GM12892 (cell line): ENCODE data around the gene CELF2.

Experiments used
- DNase-seq: peaks from one replicate; pipeline ENCODE4 v3.0.0; 2011; ENCODE audit not compliant: insufficient read length
- FAIRE-seq: peaks from 2 replicates; lab custom pipeline; 2011; peaks lifted over from hg19 to GRCh38; lab: Jason Lieb, UNC
- POLR2A ChIP-seq: IDR thresholded peaks from 2 replicates; pipeline ENCODE4 v1.6.1; 2011; ENCODE audit warnings: low read depth, low read length, control low read depth
- POLR2AphosphoS5 ChIP-seq: IDR thresholded peaks from 2 replicates; pipeline ENCODE4 v1.6.1; 2011; ENCODE audit warnings: low read depth, low read length, control low read depth
- TAF1 ChIP-seq: IDR thresholded peaks from 2 replicates; pipeline ENCODE4 v1.6.1; 2011; ENCODE audit warnings: low read depth, mild to moderate bottlenecking, control low read depth, low read length, borderline replicate concordance

Gene CELF2

GRCh38 chr10:11004144-11005077, 13.3 kb upstream of the CELF2 start:
- FAIRE-seq (no peak), DNase-seq (no peak)
- TF ChIP-seq POLR2A = no peak
- no peak for TF ChIP-seq POLR2AphosphoS5

DNA sequence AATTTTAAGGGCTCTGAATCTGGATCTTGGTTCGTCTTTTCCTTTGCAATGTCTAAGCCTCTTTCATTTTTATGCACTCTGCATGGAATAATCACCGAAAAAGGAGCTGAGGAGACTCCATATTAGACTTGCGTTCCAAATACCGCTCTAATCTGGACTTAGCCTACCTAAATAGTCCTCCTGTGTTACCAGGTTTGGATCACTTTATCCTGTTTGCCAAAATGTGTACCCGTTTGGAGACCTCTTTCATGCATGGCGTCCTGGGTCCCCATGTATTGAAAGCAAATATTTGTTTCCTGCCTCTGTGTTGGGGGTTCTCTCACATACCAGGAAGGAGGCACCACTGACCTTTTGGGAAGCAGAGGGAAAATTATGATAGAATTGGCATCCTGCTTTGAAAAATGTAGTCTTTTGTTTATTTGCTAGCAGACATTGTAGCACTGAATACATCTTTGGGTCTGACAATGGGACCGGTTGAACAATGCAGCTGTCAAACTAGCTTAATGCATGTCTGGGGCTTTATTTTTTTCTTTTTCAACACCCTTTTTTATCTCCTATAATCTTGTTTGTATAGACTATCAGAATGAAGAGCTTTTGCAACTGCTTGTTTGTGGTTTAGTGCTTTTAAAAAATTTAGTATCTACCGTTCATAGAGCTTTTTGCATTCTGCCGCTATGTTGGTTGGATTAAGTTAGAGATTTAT, 11.8 kb upstream of the CELF2 start:
- no peak for FAIRE-seq
- DNase-seq = no peak
- no peak for TF ChIP-seq POLR2AphosphoS5
- TF ChIP-seq POLR2A = no peak
- TF ChIP-seq TAF1 = no peak

DNA sequence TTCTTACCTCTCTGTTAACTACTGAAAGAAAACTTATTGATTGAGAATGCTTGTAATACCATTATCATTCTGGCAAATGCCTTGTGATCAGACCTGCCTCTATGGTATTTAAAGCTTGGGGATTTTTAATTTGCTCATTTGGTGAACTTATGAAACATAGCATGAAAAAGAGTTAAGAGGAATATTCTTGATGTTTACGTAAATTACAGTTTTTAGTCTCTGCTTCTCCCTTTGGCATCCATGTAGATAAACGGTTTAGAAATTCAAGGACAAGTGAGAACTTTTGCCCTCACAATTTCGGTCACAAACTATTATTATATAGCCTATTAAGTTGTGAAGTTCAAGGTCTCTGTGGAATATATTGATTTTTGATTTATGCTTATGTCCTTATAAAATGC, 11.2 kb upstream of the CELF2 start:
- DNase-seq (no peak), FAIRE-seq (no peak)
- TF ChIP-seq TAF1 (no peak), POLR2A (no peak), POLR2AphosphoS5 (no peak)

DNA sequence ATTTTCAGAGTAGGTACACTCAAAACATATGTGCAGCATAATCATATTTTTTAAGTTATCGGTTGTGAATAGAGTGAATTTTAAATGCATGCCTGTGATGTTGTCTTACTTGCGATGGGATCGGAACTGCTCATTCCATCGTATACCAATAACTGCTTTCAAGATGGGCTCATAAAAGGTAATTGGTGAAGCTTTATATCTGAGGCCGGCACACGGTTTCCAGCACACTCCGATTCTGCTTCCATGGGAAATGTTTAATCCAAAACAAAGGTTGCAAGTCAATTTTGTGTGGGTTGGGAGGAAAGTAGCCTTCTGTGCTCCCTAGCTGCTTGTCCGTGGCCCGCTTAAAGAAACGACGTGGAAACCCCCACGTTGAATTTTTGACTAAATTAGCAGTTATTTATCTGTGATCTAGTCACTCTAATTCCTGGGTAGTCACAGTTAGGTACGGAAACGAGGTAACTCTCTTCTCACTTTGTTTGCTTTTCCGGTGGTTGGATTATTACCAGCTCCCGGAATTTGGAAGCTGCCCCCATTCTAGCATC, 10.1 kb upstream of the CELF2 start:
- DNase-seq (no peak), FAIRE-seq (no peak)
- no peak for TF ChIP-seq POLR2A
- TF ChIP-seq POLR2AphosphoS5 = no peak
- no peak for TF ChIP-seq TAF1

DNA sequence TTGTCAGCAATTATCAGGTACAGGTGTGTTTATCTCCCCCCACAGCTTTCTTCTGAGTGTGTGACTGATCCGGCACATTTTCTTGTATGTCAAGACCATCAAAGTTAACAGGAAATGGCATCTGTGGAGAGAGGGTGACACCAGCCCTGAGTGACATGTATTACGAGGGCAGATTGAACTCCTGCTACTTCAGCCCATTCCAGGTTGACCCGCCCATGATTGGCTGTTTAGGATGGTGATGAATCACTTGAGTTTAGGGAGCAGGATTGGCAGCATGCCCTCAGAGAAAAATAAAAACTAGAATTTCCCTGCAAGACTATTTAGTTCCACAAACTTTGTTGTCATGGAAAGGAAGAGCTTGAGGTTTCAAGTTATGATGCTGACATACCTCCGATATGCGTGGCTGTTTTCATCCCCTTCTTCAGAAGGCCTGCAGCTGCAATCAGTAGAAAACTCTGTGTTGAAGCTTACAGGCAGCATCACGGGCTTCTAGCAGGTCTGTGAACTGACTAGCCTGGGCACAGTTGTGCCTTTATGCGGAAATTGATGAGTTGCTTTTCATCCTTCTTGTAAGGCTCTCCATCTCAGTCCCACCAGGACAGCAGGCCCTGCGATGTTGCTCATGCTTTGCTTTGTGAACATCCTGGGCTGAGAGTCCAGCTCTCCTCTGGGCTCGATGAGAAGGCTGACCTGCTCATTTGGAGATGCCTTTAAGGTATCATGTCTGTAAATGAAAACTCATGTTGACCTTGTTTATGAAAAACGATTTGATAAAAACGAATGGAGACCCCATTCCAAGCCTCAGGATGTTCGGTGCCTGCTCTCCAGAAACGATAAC, 8.0 kb upstream of the CELF2 start:
- no peak for FAIRE-seq
- DNase-seq = no peak
- TF ChIP-seq POLR2A (no peak), POLR2AphosphoS5 (no peak), TAF1 (no peak)

DNA sequence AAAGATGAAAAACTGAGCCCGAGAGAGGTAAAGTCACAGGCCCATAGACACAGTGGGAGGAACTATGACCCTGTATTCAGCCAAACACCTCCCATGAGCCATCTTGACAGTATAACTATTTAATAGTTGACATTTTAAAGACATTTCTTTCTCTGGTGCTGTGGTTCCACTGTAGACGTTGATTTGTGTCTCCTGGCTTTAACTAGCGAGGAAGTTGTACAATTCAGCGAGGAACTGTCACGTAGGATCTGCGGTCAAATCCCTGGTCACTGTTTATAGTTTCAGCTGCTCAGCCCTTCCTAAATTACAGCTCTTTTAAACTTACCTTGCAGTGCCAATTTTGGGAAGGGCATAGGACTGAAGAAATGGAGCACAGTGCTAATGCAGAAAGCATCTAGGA, 7.1 kb upstream of the CELF2 start:
- FAIRE-seq (no peak), DNase-seq (no peak)
- TF ChIP-seq POLR2A = no peak
- TF ChIP-seq POLR2AphosphoS5 = no peak
- TF ChIP-seq TAF1 = no peak

GRCh38 chr10:11011436-11011835, 6.2 kb upstream of the CELF2 start:
- no peak for DNase-seq
- no peak for FAIRE-seq
- TF ChIP-seq POLR2AphosphoS5 = no peak
- TF ChIP-seq POLR2A = no peak

GRCh38 chr10:11011984-11012383, 5.7 kb upstream of the CELF2 start:
- no peak for TF ChIP-seq TAF1
- FAIRE-seq (no peak), DNase-seq (no peak)

- DNase-seq (no peak), FAIRE-seq (no peak)
- TF ChIP-seq POLR2A (no peak), POLR2AphosphoS5 (no peak), TAF1 (no peak)
Observed at GRCh38 chr10:11012421-11013295, 5.0 kb upstream of the CELF2 start.

- no peak for DNase-seq
- no peak for TF ChIP-seq POLR2AphosphoS5
- TF ChIP-seq TAF1 = no peak
- TF ChIP-seq POLR2A = no peak
- FAIRE-seq = no peak
Observed at GRCh38 chr10:11013836-11014235, 3.8 kb upstream of the CELF2 start.
